ENCODE measurements around the gene CR2. TPM values are rescaled to one million over a fixed set of nuclear protein-coding genes. Genes with fewer than 3 reads are reported as not detected.

CR2 gene
- total and polyA plus RNA-seq, 2 of the 4 experiments (the other 2 are of a cell fraction) = not detected

DNA sequence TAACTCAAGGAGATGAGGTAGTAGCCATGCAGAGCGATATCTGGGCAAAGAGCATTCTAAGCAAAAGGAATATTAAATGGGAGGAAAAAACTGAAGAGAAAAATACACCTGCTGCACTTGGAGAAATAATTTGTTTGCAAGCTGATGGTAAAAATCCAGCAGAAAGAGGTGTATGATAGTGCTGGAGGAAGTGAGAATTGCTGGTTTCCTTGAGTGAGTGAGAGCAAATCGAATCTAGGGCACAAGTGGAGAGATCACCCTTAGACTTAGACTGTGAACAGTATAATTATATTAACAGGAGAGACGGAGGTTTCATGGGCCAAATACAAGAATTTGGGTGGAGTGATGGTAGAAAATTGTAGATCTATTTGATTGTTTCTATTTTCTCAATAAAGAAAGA, 39.1 kb downstream of the CR2 start:
- CTCF ChIA-PET = no interaction called here
- BruUV-seq (replicated peaks) = no TSS peak
- dilution Hi-C loops (cut with HindIII; ENCODE audit: low sequenced_read_pairs, unreplicated experiment) (no loop called here), intact Hi-C loops (cut with micrococcal nuclease) (no loop called here), in situ Hi-C loops (cut with MboI; ENCODE audit: low sequenced_read_pairs) (no loop called here)
- Histone ChIP-seq H4K20me1 (ENCODE audit: insufficient read depth, low read length) (no peaks in the 10 kb centered on the region), H2AK9ac (replicated peaks; ENCODE audit: low read depth, low read length, poor library complexity) (no peak overlapping the region), H3K27me3 (ENCODE audit: control insufficient read depth, insufficient read depth, low read length) (peaks cover 21% of the 10 kb centered on the region), H4K5ac (ENCODE audit: low read depth, low read length) (no peak overlapping the region), H3K9me1 (ENCODE audit: insufficient read depth, low read length) (0 out of 2 replicates have a peak, but pooled peaks cover 3% of the 10 kb centered on the region), H3K23ac (ENCODE audit: low read depth, low read length) (no peak overlapping the region), H2BK5ac (ENCODE audit: low read depth, low read length, poor library complexity, severe bottlenecking) (no peak overlapping the region), H3K4me3 (ENCODE audit: insufficient read depth, low read depth, low read length) (no peak overlapping the region), H4K91ac (ENCODE audit: insufficient read depth, low read depth, low read length) (no peak overlapping the region), H3K27ac (ENCODE audit: insufficient read depth, low read length) (no peak overlapping the region), H3K4ac (ENCODE audit: low read depth, low read length) (no peak overlapping the region), H2BK120ac (ENCODE audit: low read depth, low read length) (no peak overlapping the region), H3K56ac (ENCODE audit: extremely low read depth, insufficient read depth, low read length) (no peak overlapping the region), H3K4me2 (ENCODE audit: low read depth, low read length) (no peak overlapping the region), H4K8ac (ENCODE audit: low read depth in 2 of 2, low read length in 2 of 2) (no peak overlapping the region), H3K14ac (replicated peaks; ENCODE audit: low read depth, low read length) (no peak overlapping the region), H3K4me1 (ENCODE audit: control insufficient read depth, insufficient read depth, low read length) (no peaks in the 10 kb centered on the region), H3K18ac (ENCODE audit: low read depth, low read length) (no peak overlapping the region), H2BK15ac (ENCODE audit: low read depth, low read length) (no peak overlapping the region), H3K36me3 (ENCODE audit: control insufficient read depth, insufficient read depth, low read length) (no peaks in the 10 kb centered on the region), H3K9ac (ENCODE audit: low read depth, low read length) (no peak overlapping the region), H3K9me3 (ENCODE audit: control insufficient read depth, insufficient read depth, low read length) (no peaks in the 10 kb centered on the region), H2AK5ac (ENCODE audit: low read depth, low read length) (no peak overlapping the region), H2BK20ac (ENCODE audit: low read depth, low read length) (no peak overlapping the region), H2AFZ (replicated peaks; ENCODE audit: low read length, poor library complexity) (no peak overlapping the region), H3K79me1 (ENCODE audit: low read depth in 1 of 2, low read length in 2 of 2) (no peaks in the 10 kb centered on the region)
- POLR2A ChIA-PET (ENCODE audit: unreplicated experiment) = interaction anchor here (0.7 kb wide), 1 partner anchor 25 kb away, joined by 3 read pairs; no protein-coding TSS in a partner anchor
- ATAC-seq (ENCODE audit: low read depth) (no peak), DNase-seq (no peak)
- TF ChIP-seq FOS (IDR thresholded peaks at IDR 0.05; ENCODE audit: low read depth, low read length) (no peak), SMC3 (IDR thresholded peaks at IDR 0.05; ENCODE audit: low read depth, low read length) (no peak), MXI1 (IDR thresholded peaks at IDR 0.05; ENCODE audit: borderline replicate concordance, low read depth, low read length) (no peak), CHD1 (IDR thresholded peaks at IDR 0.05; ENCODE audit: low read depth, low read length) (no peak), BHLHE40 (IDR thresholded peaks at IDR 0.05; ENCODE audit: low read depth, low read length) (no peak), NFE2L2 (IDR thresholded peaks at IDR 0.05; ENCODE audit: low read depth, low read length) (no peak), RCOR1 (IDR thresholded peaks at IDR 0.05; ENCODE audit: insufficient replicate concordance, low read length) (no peak), CEBPB (IDR thresholded peaks at IDR 0.05; ENCODE audit: low read depth, low read length) (no peak)
- TF ChIP-seq, protein P1, sequence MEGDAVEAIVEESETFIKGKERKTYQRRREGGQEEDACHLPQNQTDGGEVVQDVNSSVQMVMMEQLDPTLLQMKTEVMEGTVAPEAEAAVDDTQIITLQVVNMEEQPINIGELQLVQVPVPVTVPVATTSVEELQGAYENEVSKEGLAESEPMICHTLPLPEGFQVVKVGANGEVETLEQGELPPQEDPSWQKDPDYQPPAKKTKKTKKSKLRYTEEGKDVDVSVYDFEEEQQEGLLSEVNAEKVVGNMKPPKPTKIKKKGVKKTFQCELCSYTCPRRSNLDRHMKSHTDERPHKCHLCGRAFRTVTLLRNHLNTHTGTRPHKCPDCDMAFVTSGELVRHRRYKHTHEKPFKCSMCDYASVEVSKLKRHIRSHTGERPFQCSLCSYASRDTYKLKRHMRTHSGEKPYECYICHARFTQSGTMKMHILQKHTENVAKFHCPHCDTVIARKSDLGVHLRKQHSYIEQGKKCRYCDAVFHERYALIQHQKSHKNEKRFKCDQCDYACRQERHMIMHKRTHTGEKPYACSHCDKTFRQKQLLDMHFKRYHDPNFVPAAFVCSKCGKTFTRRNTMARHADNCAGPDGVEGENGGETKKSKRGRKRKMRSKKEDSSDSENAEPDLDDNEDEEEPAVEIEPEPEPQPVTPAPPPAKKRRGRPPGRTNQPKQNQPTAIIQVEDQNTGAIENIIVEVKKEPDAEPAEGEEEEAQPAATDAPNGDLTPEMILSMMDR (conservative IDR thresholded peaks at IDR 0.05; ENCODE audit: low read depth, low read length) = no peak
- WGBS, 2 experiments (ENCODE audit: extremely low coverage in 2 of 2, insufficient read length in 1 of 2) = 20% methylated on average over 1 of the region's 3 CpGs; no CpG with 5 or more reads in 1 of the 2 experiments

Measured in IMR-90 (cell line).